Measurements from ENCODE around the gene RNH1. TPM values are rescaled to one million over a fixed set of nuclear protein-coding genes. Genes with fewer than 3 reads are reported as not detected.

Gene RNH1
- total RNA-seq, 1 experiment from 2014 or later: 60.0 TPM

DNA sequence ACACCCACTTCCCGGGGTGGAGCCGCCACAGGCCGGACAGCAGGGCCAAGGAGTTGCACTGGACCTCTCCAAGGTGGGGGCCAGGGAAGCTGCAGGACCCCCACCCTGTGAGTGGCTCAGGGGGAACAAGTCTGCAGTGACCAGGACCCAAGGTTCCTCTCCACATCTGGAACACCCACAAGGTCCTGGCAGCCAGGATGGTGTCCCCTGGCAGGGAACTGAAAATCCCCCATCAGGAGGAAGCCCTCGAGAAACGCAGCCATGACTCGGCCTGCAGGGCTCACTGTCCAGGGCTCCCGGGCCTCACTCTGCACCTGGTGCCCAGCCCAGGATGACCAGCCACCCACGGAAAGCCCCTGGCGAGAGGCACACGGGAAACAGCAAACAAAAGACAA, 11.5 kb downstream of the RNH1 start:
- Histone ChIP-seq H3T11ph (ENCODE audit: low read length) (no peak overlapping the region), H3K23ac (ENCODE audit: insufficient read length, low read depth, low read length) (no peak overlapping the region), H4K5ac (ENCODE audit: insufficient read length, low read depth, low read length) (no peak overlapping the region), H2BK15ac (ENCODE audit: low read depth, low read length) (no peak overlapping the region), H3K27ac (ENCODE audit: insufficient read length, low read depth, low read length) (no peak overlapping the region), H3K27me3 (ENCODE audit: insufficient read depth, low read length) (no peaks in the 10 kb centered on the region), H4K20me1 (ENCODE audit: control insufficient read depth, insufficient read depth, insufficient read length) (no peaks in the 10 kb centered on the region), H3K23me2 (ENCODE audit: insufficient read length, low read depth, low read length, poor library complexity, severe bottlenecking) (no peaks in the 10 kb centered on the region), H3K4me1 (ENCODE audit: insufficient read depth, low read length) (no peaks in the 10 kb centered on the region), H3K9ac (ENCODE audit: extremely low read depth, insufficient read length, low read length) (no peak overlapping the region), H4K91ac (ENCODE audit: insufficient read length, low read depth, low read length) (no peak overlapping the region), H3K56ac (ENCODE audit: insufficient read length, low read depth, low read length) (no peak overlapping the region), H3K79me2 (ENCODE audit: insufficient read depth, low read length) (no peaks in the 10 kb centered on the region), H3K14ac (ENCODE audit: insufficient read depth, low read length) (no peak overlapping the region), H2AFZ (ENCODE audit: low read length) (no peak overlapping the region), H2BK12ac (ENCODE audit: insufficient read length, low read depth, low read length) (no peak overlapping the region), H2BK5ac (ENCODE audit: insufficient read length, low read length) (no peak overlapping the region), H3K4me2 (ENCODE audit: insufficient read depth, insufficient read length, low read length) (no peak overlapping the region), H3K4ac (ENCODE audit: low read depth, low read length) (no peak overlapping the region), H2BK20ac (ENCODE audit: low read depth, low read length, poor library complexity, severe bottlenecking) (no peak overlapping the region), H4K8ac (replicated peaks; ENCODE audit: insufficient read length, low read depth, low read length) (no peak overlapping the region), H3K18ac (ENCODE audit: insufficient read length, low read depth, low read length) (no peak overlapping the region), H2BK120ac (ENCODE audit: low read depth, low read length, poor library complexity, severe bottlenecking) (no peak overlapping the region), H3K79me1 (ENCODE audit: insufficient read depth, low read depth, low read length, poor library complexity, severe bottlenecking) (no peaks in the 10 kb centered on the region), H2AK5ac (ENCODE audit: insufficient read length, low read length) (no peak overlapping the region), H3K9me3 (ENCODE audit: control insufficient read depth, low read depth, low read length) (no peaks in the 10 kb centered on the region)
- Mint-ChIP-seq H3K27ac (peak overlapping the region in 2 of 3 experiments; percentile 85 to 91; a peak in 4 of 7 replicates), H3K4me1 (no peaks in the 10 kb centered on the region), H3K9me3 (peaks cover 12% of the 10 kb centered on the region in 2 experiments), H3K27me3 (ENCODE audit: low read depth) (peaks cover 4% of the 10 kb centered on the region; the same call in 1 of the 2 replicates), H3K36me3 (ENCODE audit: insufficient read depth in 1 of 3, low read depth in 3 of 3) (peaks cover 35 to 69% (median 63%) of the 10 kb centered on the region in 3 experiments), H3K4me3 (no peak overlapping the region)
- WGBS (ENCODE audit: extremely low coverage, insufficient read length, low lambda C conversion rate): no CpG with 5 or more reads among the region's 10 CpGs
- TF ChIP-seq, protein P1, sequence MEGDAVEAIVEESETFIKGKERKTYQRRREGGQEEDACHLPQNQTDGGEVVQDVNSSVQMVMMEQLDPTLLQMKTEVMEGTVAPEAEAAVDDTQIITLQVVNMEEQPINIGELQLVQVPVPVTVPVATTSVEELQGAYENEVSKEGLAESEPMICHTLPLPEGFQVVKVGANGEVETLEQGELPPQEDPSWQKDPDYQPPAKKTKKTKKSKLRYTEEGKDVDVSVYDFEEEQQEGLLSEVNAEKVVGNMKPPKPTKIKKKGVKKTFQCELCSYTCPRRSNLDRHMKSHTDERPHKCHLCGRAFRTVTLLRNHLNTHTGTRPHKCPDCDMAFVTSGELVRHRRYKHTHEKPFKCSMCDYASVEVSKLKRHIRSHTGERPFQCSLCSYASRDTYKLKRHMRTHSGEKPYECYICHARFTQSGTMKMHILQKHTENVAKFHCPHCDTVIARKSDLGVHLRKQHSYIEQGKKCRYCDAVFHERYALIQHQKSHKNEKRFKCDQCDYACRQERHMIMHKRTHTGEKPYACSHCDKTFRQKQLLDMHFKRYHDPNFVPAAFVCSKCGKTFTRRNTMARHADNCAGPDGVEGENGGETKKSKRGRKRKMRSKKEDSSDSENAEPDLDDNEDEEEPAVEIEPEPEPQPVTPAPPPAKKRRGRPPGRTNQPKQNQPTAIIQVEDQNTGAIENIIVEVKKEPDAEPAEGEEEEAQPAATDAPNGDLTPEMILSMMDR (conservative IDR thresholded peaks at IDR 0.05): no peak
- no peak for DNase-seq
